AG10803 (cell line): ENCODE measurements around the gene PODNL1.

Experiments
- DNase-seq: peaks from one replicate; pipeline ENCODE4 v3.0.0; 2010; ENCODE audit warnings: low read depth
- H3K4me3 ChIP-seq: 2 replicates; pipeline ENCODE4 v1.5.1; 2011; ENCODE audit warnings: mild to moderate bottlenecking, low read length, control low read depth
- TF ChIP-seq, protein P1 (sequence below): conservative IDR thresholded peaks from 2 replicates; pipeline ENCODE4 v1.5.1; 2011; ENCODE audit warnings: mild to moderate bottlenecking, low read length, control low read depth, inconsistent platforms

Gene PODNL1

DNA sequence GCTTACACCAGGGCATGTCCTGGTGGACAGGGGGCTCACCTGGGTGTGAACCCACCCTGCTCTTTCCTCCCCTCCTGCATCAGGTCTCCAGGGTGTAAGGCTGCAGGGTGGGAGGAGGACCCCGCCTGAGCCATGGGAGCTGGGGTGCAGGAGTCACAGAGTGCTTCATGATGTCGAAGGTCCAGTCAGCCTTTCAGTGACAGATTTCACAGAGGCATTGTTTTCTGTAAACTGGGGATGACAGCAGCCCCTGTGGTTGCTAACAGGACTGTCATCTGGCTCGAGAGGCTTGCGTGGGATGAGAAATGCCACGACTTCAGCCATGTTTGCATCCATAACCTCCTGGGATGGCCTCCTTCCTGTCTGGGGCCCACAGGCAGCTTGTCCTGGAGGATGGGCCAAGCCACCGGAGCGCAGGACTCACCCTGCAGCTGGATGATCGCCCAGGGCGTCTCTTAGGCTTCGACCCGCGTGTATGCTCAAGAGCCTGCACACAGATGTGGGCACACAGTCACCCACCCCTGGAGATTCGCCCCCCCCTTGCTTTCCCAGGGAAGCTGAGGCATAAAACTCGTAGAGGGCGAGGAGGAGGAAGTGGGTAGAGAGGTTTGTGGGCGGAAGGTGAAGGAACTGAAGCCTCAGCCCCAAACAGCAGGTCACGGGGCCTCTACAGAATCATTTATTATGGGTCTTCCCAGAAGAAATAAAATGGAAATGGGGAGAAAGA, 56.4 kb downstream of the PODNL1 start:
- H3K4me3 ChIP-seq, result no peak overlapping the region
- peak; percentile 84 for DNase-seq

DNA sequence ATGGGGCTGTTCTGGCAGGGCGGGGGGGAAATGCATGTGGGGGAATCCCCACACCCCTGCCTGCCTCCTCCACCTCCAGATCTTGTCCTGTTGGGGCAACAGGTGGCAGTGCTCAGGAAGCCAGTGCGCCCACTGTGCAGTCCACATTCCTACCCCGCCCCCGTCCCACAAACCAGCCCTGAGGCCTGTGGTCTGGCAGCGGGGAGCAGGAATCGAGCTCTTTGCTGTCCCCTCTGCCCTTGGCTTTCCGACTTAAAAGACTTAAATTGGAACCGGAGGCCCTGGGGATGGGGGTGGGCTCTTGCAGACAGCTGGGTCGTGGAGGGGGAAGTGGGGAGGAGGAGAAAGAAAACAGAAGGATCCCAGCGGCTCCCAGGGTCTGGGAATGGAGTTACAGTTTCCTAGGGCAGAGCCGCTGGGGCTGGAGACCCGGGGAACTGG, 56.9 kb downstream of the PODNL1 start:
- H3K4me3 ChIP-seq, result no peak overlapping the region
- no peak for DNase-seq
- TF ChIP-seq, protein P1, sequence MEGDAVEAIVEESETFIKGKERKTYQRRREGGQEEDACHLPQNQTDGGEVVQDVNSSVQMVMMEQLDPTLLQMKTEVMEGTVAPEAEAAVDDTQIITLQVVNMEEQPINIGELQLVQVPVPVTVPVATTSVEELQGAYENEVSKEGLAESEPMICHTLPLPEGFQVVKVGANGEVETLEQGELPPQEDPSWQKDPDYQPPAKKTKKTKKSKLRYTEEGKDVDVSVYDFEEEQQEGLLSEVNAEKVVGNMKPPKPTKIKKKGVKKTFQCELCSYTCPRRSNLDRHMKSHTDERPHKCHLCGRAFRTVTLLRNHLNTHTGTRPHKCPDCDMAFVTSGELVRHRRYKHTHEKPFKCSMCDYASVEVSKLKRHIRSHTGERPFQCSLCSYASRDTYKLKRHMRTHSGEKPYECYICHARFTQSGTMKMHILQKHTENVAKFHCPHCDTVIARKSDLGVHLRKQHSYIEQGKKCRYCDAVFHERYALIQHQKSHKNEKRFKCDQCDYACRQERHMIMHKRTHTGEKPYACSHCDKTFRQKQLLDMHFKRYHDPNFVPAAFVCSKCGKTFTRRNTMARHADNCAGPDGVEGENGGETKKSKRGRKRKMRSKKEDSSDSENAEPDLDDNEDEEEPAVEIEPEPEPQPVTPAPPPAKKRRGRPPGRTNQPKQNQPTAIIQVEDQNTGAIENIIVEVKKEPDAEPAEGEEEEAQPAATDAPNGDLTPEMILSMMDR, result no peak

More for the DNA sequence above, 56.4 kb downstream of the PODNL1 start:
- TF ChIP-seq, protein P1, result no peak
